Measurements from ENCODE around the gene EIF5B. TPM values are rescaled to one million over a fixed set of nuclear protein-coding genes. Genes with fewer than 3 reads are reported as not detected.

The EIF5B gene
- total RNA-seq, 4 donors from 2014 or later, result 30.1 to 78.1 (median 36.4) TPM

DNA sequence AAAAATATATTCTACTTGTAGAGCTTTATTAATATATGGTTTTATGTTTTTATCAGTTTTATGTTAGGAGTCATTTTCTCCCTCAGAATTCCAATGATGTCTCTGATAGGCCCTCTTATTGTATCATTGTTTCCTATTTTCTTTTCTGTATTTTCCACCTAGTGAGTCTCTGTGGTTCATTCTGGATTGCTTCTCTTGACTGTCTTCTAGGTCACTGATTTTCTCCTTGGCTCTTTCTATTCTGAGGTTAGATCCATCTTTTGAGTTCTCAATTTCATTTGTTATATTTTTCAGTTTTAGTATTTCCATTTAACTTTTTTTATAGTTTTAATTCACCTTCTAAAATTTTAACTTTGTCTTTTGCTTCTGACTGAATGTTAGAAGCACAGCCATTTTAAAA is 37.6 kb downstream of the EIF5B start:
- TF ChIP-seq, protein P1, sequence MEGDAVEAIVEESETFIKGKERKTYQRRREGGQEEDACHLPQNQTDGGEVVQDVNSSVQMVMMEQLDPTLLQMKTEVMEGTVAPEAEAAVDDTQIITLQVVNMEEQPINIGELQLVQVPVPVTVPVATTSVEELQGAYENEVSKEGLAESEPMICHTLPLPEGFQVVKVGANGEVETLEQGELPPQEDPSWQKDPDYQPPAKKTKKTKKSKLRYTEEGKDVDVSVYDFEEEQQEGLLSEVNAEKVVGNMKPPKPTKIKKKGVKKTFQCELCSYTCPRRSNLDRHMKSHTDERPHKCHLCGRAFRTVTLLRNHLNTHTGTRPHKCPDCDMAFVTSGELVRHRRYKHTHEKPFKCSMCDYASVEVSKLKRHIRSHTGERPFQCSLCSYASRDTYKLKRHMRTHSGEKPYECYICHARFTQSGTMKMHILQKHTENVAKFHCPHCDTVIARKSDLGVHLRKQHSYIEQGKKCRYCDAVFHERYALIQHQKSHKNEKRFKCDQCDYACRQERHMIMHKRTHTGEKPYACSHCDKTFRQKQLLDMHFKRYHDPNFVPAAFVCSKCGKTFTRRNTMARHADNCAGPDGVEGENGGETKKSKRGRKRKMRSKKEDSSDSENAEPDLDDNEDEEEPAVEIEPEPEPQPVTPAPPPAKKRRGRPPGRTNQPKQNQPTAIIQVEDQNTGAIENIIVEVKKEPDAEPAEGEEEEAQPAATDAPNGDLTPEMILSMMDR (IDR thresholded peaks at IDR 0.05), result no peak
- DNase-seq (ENCODE audit: low spot score), result no peak
- no peak for ATAC-seq (ENCODE audit: low FRiP score)

DNA sequence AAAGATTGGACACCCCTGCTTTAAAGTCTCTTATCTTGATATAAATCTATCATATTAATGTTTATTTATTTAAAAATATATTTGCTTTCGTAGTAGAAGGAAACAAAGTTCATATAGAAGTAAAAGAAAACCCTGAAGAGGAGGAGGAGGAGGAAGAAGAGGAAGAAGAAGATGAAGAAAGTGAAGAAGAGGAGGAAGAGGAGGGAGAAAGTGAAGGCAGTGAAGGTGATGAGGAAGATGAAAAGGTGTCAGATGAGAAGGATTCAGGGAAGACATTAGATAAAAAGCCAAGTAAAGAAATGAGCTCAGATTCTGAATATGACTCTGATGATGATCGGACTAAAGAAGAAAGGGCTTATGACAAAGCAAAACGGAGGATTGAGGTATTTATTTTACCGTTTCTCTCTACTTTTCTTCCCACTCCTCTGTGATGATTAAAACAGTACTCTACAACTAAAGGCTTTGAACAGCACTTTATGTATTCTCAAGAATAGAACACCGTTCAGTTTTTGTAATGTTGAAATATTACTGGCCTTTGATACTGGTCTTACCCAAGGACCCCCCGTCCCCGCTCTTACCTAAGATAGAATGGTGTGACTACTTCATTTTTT is 39.2 kb downstream of the EIF5B start:
- no peak for DNase-seq (ENCODE audit: low spot score)
- TF ChIP-seq, protein P1 (IDR thresholded peaks at IDR 0.05), result no peak
- no peak for ATAC-seq (ENCODE audit: low FRiP score)

DNA sequence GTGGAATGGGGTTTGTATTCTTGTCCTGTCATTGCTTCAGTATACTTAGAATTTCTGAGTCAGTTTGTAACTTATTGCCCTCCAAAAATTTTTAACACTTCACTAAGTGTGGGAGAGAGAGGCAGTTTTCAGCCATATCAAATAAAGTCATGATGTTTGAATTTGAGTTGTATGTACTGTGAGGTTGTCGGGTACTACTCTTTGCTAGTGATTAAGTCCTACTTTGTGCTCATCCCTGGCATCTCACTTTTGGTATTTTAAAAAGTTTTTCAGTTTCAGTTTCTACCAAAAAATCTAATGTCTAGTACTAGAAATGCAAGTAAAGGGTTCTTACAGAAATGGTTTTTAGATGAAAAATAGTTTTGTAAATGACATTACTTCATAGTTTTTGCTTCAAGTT is 40.7 kb downstream of the EIF5B start:
- TF ChIP-seq, protein P1 (IDR thresholded peaks at IDR 0.05), result no peak
- ATAC-seq (ENCODE audit: low FRiP score) (no peak), DNase-seq (ENCODE audit: low spot score) (no peak)

DNA sequence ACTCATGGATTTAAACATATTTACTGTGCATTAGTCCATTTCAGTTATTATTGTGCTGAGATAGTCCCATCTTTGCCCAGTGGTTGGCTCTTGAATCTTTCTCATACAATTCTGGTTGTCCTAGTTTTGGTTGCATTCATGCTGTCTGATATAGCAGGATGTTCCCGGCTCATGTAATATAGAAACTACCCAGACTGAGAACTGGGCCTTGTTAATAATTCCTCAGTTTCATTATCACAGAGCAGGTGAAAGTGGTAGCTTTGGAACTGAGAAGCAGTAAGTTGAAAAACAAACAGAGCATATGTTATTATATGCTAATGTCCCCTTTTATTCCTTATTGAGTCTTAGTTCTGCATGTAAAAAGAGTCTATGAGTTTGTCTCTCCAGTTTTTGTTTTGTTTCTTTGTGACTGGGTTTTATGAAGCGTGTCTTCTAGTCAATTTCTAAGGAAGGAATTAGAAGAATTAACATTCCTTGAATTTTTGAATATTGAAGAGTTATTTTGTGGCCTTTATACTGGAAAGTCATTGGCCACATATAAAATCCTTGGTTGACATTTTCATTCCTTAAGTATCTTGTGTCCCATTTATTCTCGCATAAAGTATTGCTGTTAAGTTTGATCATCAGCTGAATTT is 43.3 kb downstream of the EIF5B start:
- TF ChIP-seq, protein P1 (IDR thresholded peaks at IDR 0.05), result no peak
- DNase-seq (ENCODE audit: low spot score), result no peak
- no peak for ATAC-seq (ENCODE audit: low FRiP score)

DNA sequence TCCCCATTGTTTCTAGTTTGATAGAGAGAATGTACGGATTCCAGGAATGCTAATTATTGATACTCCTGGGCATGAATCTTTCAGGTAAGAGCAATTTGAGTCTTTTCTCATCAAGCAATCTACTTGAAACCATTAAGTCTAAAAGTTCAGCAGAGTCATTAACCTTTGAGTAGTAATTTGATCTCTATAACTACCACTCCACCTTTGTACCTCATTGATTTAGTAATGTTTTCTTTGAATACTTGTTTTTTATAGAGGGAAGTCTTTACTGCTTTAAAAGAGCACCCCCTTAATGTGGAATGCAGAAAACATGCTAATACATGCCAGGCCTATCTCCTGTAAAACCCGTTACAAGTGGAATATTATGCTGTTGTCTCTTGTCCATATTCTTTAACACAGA is 45.0 kb downstream of the EIF5B start:
- no peak for DNase-seq (ENCODE audit: low spot score)

DNA sequence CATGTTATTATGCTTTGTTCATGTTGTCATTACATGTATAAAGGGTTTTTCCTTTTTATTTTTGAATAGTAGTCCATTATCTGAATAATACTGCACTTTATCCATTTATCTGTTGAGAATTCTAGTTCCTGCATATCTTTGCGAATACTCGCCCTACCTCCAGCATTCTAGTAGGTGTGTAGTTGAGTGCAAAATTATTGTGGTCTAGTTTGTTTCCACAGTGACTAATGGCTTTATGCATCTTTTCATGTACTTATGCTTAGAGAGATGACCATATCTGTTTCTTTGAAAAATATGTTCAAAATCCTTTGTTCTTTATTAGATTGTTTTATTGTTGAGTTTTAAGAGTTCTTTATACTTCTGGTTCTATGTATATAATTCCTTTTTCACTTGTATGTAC is 48.8 kb downstream of the EIF5B start:
- DNase-seq (ENCODE audit: low spot score), result no peak
- ATAC-seq (ENCODE audit: low FRiP score), result no peak
- TF ChIP-seq, protein P1 (IDR thresholded peaks at IDR 0.05), result no peak

More for the DNA sequence above, 45.0 kb downstream of the EIF5B start:
- TF ChIP-seq, protein P1 (IDR thresholded peaks at IDR 0.05), result no peak
- no peak for ATAC-seq (ENCODE audit: low FRiP score)

DNA sequence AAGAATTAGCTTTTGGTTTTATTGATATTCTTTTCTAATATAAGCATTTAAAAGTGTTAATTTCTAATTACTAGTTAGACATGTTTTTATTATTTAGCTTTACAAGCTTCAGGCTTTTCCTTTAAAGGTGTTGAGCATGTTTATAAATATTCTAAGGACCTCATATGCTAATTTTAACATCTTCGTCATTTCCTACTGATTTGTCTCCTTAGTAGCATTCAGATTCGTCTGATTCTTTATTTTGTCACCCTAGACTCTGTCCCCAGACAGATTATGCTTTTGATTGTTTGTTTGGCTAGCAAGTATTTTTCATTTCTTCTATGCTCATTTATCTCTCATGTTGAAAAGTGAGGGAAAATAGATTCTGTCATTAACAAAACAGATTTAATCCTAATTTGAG is 51.7 kb downstream of the EIF5B start:
- DNase-seq (ENCODE audit: low spot score) (no peak), ATAC-seq (ENCODE audit: low FRiP score) (no peak)
- TF ChIP-seq, protein P1 (IDR thresholded peaks at IDR 0.05), result no peak
